ENCODE measurements around the gene PRKCA. TPM values are rescaled to one million over a fixed set of nuclear protein-coding genes. Genes with fewer than 3 reads are reported as not detected.
"Not testable (repeated sequence)": the region's sequence is repeated elsewhere in the genome, so short reads cannot be mapped to it uniquely, and the experiment has no call there.

Gene PRKCA
- total RNA-seq (2014; rRNA removed; shearing (Covaris generic)): 19.1 and 36.1 TPM in 2 replicates

GRCh38 chr17:66301864-66302741 is at the start of gene PRKCA:
PRKCA (plus strand) TSS chr17:66302613.
- Histone ChIP-seq H3K27me3 (replicated peaks) (no peaks in the 10 kb centered on the region), H3K36me3 (peaks cover 15% of the 10 kb centered on the region), H3K27ac (peak within 1 kb of the TSS; percentile 61), H3K9me3 (replicated peaks) (no peaks in the 10 kb centered on the region), H3K4me1 (replicated peaks) (peaks cover 40% of the 10 kb centered on the region), H3K4me3 (peak within 1 kb of the TSS; percentile 76)
- peak; percentile 60 to 82 for DNase-seq (ENCODE audit: low read depth in 1 of 2, low spot score in 2 of 2)

- not testable (repeated sequence) for H3K4me3 ChIP-seq; H3K27ac ChIP-seq; H3K4me1 ChIP-seq (replicated peaks); DNase-seq (ENCODE audit: low read depth in 1 of 2, low spot score in 2 of 2); H3K36me3 ChIP-seq; H3K27me3 ChIP-seq (replicated peaks); H3K9me3 ChIP-seq (replicated peaks)
These were observed 49.0 kb upstream of the PRKCA start for GRCh38 chr17:66253458-66253857.

GRCh38 chr17:66255112-66255511 is 47.3 kb upstream of the PRKCA start:
- no peak overlapping the region for H3K4me3 ChIP-seq
- DNase-seq (ENCODE audit: low read depth in 1 of 2, low spot score in 2 of 2): peak; percentile 62 to 67
- no peak overlapping the region for H3K27ac ChIP-seq
- no peaks in the 10 kb centered on the region for H3K9me3 ChIP-seq (replicated peaks)
- no peaks in the 10 kb centered on the region for H3K27me3 ChIP-seq (replicated peaks)
- no peaks in the 10 kb centered on the region for H3K36me3 ChIP-seq
- H3K4me1 ChIP-seq (replicated peaks): no peaks in the 10 kb centered on the region

GRCh38 chr17:66255527-66255971 is 46.9 kb upstream of the PRKCA start:
- Histone ChIP-seq H3K27ac (no peak overlapping the region), H3K4me1 (replicated peaks) (no peaks in the 10 kb centered on the region)
- DNase-seq (ENCODE audit: low read depth in 1 of 2, low spot score in 2 of 2): no peak

DNA sequence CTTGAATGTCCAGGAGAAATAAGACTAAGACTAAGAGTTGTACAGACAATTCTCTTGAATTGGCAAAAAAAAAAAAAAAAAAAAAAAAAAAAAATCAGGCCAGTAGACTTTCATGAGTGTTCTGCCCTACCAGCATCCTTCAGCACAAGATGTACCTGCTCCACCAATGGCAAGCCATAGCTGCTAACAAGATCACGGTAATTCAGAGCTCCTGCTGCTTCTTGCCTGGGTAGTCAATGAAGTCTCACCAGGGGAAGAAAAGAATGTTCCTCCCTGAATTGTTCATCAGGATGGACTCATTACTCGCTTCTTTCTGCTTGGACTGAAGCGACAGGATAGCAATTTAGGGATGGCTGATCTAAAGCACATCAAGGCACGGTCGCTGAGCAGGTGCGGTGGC is 42.1 kb upstream of the PRKCA start:
- Histone ChIP-seq H3K9me3 (replicated peaks) (no peaks in the 10 kb centered on the region), H3K4me3 (no peak overlapping the region), H3K36me3 (no peaks in the 10 kb centered on the region), H3K4me1 (replicated peaks) (no peaks in the 10 kb centered on the region), H3K27me3 (replicated peaks) (no peaks in the 10 kb centered on the region), H3K27ac (no peak overlapping the region)
- DNase-seq (ENCODE audit: low read depth in 1 of 2, low spot score in 2 of 2): no peak

More at GRCh38 chr17:66255527-66255971, 46.9 kb upstream of the PRKCA start:
- Histone ChIP-seq H3K4me3 (no peak overlapping the region), H3K27me3 (replicated peaks) (no peaks in the 10 kb centered on the region), H3K36me3 (no peaks in the 10 kb centered on the region), H3K9me3 (replicated peaks) (no peaks in the 10 kb centered on the region)

GRCh38 chr17:66260688-66261087 is 41.7 kb upstream of the PRKCA start:
- no peak for DNase-seq (ENCODE audit: low read depth in 1 of 2, low spot score in 2 of 2)
- H3K36me3 ChIP-seq: no peaks in the 10 kb centered on the region
- no peaks in the 10 kb centered on the region for H3K4me1 ChIP-seq (replicated peaks)
- no peaks in the 10 kb centered on the region for H3K9me3 ChIP-seq (replicated peaks)
- H3K27me3 ChIP-seq (replicated peaks): no peaks in the 10 kb centered on the region
- H3K4me3 ChIP-seq: no peak overlapping the region
- H3K27ac ChIP-seq: no peak overlapping the region

- H3K4me3 ChIP-seq: no peak overlapping the region
- no peak for DNase-seq (ENCODE audit: low read depth in 1 of 2, low spot score in 2 of 2)
- peaks cover 1% of the 10 kb centered on the region for H3K4me1 ChIP-seq (replicated peaks)
- no peaks in the 10 kb centered on the region for H3K9me3 ChIP-seq (replicated peaks)
- H3K27me3 ChIP-seq (replicated peaks): no peaks in the 10 kb centered on the region
- no peak overlapping the region for H3K27ac ChIP-seq
- no peaks in the 10 kb centered on the region for H3K36me3 ChIP-seq
These were observed 39.6 kb upstream of the PRKCA start for GRCh38 chr17:66262767-66263166.

DNA sequence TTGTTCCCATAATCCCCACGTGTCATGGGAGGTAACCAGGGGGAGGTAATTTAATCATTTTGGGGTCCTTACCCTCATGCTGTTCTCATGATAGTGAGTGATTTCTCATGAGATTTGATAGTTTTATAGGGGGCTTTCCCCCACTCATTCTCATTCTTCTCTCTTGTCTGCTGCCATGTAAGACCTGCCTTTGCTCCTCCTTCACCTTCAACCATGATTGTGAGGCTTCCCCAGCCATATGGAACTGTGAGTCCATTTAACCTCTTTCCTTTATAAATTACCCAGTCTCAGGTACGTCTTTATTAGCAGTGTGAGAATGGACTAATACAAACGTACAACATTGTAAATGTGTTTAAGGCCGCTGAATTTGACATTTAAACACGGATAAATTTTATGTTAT is 37.7 kb upstream of the PRKCA start:
- Histone ChIP-seq H3K4me1 (replicated peaks) (peaks cover 11% of the 10 kb centered on the region), H3K9me3 (replicated peaks) (no peaks in the 10 kb centered on the region), H3K36me3 (no peaks in the 10 kb centered on the region), H3K27ac (no peak overlapping the region), H3K4me3 (no peak overlapping the region), H3K27me3 (replicated peaks) (no peaks in the 10 kb centered on the region)
- DNase-seq (ENCODE audit: low read depth in 1 of 2, low spot score in 2 of 2): no peak

GRCh38 chr17:66268247-66268927 is 34.0 kb upstream of the PRKCA start:
- H3K9me3 ChIP-seq (replicated peaks): no peaks in the 10 kb centered on the region
- H3K27ac ChIP-seq: peak overlapping the region; percentile 18
- peaks cover 30% of the 10 kb centered on the region for H3K4me1 ChIP-seq (replicated peaks)
- no peaks in the 10 kb centered on the region for H3K27me3 ChIP-seq (replicated peaks)
- DNase-seq (ENCODE audit: low read depth in 1 of 2, low spot score in 2 of 2): peak; percentile 59 to 67
- H3K4me3 ChIP-seq: no peak overlapping the region
- no peaks in the 10 kb centered on the region for H3K36me3 ChIP-seq

DNA sequence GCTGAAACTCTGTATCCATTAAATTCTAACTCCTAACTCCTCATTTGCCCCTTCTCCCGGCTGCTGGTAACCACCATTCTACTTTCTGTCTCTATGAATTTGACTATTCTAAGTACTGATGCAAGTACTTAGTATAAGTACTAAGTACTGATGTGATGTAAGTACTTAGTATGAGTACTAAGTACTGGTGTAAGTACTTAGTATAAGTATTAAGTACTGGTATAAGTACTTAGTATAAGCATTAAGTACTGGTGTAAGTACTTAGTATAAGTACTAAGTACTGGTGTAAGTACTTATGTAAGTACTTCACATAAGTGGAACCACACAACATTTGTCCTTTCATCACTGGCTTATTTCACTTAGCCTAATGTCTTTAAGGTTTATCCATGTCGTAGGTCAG is 32.3 kb upstream of the PRKCA start:
- no peak for DNase-seq (ENCODE audit: low read depth in 1 of 2, low spot score in 2 of 2)
- H3K36me3 ChIP-seq: no peaks in the 10 kb centered on the region
- H3K27ac ChIP-seq: peak overlapping the region; percentile 28
- no peak overlapping the region for H3K4me3 ChIP-seq
- peaks cover 47% of the 10 kb centered on the region for H3K4me1 ChIP-seq (replicated peaks)
- H3K9me3 ChIP-seq (replicated peaks): no peaks in the 10 kb centered on the region
- no peaks in the 10 kb centered on the region for H3K27me3 ChIP-seq (replicated peaks)

GRCh38 chr17:66271512-66271911 is 30.9 kb upstream of the PRKCA start:
- peaks cover 56% of the 10 kb centered on the region for H3K4me1 ChIP-seq (replicated peaks)
- no peaks in the 10 kb centered on the region for H3K9me3 ChIP-seq (replicated peaks)
- no peaks in the 10 kb centered on the region for H3K27me3 ChIP-seq (replicated peaks)
- H3K36me3 ChIP-seq: no peaks in the 10 kb centered on the region
- H3K4me3 ChIP-seq: no peak overlapping the region
- H3K27ac ChIP-seq: 0 out of 2 replicates have a peak overlapping the region, but pooled peaks have one; percentile 4
- DNase-seq (ENCODE audit: low read depth in 1 of 2, low spot score in 2 of 2): no peak

DNA sequence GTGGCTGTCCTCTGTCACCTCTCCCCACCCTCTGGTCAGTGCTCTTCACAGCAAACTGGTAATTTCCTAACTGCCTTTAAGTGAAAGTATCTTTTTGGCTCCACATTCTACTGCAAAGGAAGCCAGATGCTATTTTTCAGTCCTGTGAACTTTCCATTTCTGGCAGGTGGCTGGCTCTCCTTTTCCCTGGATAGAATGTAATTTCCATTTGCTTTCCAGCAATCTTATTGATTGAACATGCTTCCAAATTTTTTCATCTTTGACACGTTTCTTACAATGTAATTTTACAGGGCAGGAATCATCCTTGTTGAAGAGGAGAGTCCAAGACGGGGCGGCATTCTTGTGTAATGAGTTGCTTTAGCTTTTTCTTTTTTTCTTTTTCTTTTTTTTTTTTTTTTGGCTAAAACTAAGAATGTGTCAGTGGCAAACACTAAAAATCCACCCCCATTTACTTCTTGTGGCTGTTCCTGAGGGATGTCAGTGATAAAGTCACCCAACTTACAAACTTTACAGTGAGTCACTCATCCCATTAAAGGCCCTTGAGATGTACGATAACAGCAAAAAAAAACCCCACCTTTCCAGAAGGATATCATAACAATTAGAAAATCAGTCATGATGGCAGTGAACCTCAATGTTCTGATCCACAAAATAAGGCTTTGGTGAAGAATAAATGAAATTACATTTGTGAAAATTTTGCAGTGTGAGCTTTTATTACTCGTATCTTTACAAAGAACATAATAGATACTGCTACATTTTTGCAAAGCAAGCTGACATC is 29.4 kb upstream of the PRKCA start:
- Histone ChIP-seq H3K9me3 (replicated peaks) (no peaks in the 10 kb centered on the region), H3K27me3 (replicated peaks) (no peaks in the 10 kb centered on the region), H3K4me3 (0 out of 2 replicates have a peak overlapping the region, but pooled peaks have one; percentile 1), H3K27ac (peak overlapping the region; percentile 87), H3K36me3 (no peaks in the 10 kb centered on the region), H3K4me1 (replicated peaks) (peaks cover 61% of the 10 kb centered on the region)
- DNase-seq (ENCODE audit: low read depth in 1 of 2, low spot score in 2 of 2): peak; percentile 85 to 97

DNA sequence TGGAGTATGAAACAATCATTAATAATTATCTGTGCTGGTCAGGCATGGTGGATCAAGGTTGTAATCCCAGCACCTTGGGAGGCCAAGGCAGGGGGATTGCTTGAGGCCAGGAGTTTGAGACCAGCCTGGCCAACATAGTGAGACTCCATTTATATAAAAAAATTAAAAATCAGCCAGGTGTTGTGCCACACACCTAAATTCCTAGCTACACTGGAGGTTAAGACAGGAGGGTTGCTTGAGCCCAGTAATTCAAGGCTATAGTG is 28.9 kb upstream of the PRKCA start:
- Histone ChIP-seq H3K4me3 (no peak overlapping the region), H3K27me3 (replicated peaks) (no peaks in the 10 kb centered on the region), H3K27ac (peak overlapping the region; percentile 38), H3K4me1 (replicated peaks) (peaks cover 56% of the 10 kb centered on the region), H3K9me3 (replicated peaks) (no peaks in the 10 kb centered on the region), H3K36me3 (no peaks in the 10 kb centered on the region)
- no peak for DNase-seq (ENCODE audit: low read depth in 1 of 2, low spot score in 2 of 2)

DNA sequence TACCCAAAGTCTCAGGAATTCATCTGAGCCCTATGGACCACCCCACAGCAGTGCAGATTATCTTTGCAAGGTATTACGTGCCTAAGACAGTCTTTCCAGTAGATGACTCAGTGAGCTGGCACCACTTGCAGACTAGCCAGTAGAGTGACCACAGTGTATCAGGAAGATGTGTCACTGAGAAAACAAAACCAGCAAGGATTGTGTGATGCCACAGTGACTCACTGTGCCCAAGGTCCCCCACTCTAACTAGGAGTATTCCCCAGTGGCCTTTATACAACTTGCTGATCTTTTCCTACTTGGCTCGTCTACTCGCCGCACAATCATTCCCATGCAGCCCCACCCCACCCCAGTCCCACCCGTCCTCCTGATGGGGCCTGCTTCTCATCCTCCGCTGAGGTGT is 26.8 kb upstream of the PRKCA start:
- peaks cover 50% of the 10 kb centered on the region for H3K4me1 ChIP-seq (replicated peaks)
- no peaks in the 10 kb centered on the region for H3K27me3 ChIP-seq (replicated peaks)
- no peaks in the 10 kb centered on the region for H3K36me3 ChIP-seq
- DNase-seq (ENCODE audit: low read depth in 1 of 2, low spot score in 2 of 2): peak; percentile 99
- no peaks in the 10 kb centered on the region for H3K9me3 ChIP-seq (replicated peaks)
- no peak overlapping the region for H3K4me3 ChIP-seq
- H3K27ac ChIP-seq: peak overlapping the region; percentile 41

All from SJSA1 (cell line).